Measurements from ENCODE around the gene ELMO1. TPM values are rescaled to one million over a fixed set of nuclear protein-coding genes. Genes with fewer than 3 reads are reported as not detected.

ELMO1 gene
- total RNA-seq, 1 donor from 2014 or later = 66.1 TPM

GRCh38 chr7:37392673-37393017 is 56.0 kb downstream of the ELMO1 start:
- Mint-ChIP-seq H3K27me3 (no peaks in the 10 kb centered on the region), H3K9me3 (ENCODE audit: low read depth) (no peaks in the 10 kb centered on the region), H3K27ac (no peak overlapping the region), H3K4me3 (ENCODE audit: low read depth) (no peak overlapping the region), H3K4me1 (ENCODE audit: low read depth) (peaks cover 51% of the 10 kb centered on the region), H3K36me3 (ENCODE audit: insufficient read depth) (no peaks in the 10 kb centered on the region)
- no peak for TF ChIP-seq CTCF (IDR thresholded peaks at IDR 0.05; ENCODE audit: unreplicated experiment)
- no peak for DNase-seq (ENCODE audit: low spot score, unreplicated experiment)

GRCh38 chr7:37391791-37392672 is 56.6 kb downstream of the ELMO1 start:
- TF ChIP-seq CTCF (IDR thresholded peaks at IDR 0.05; ENCODE audit: unreplicated experiment) = no peak
- DNase-seq (ENCODE audit: low spot score, unreplicated experiment) = no peak
- Mint-ChIP-seq H3K27ac (no peak overlapping the region), H3K36me3 (ENCODE audit: insufficient read depth) (no peaks in the 10 kb centered on the region), H3K9me3 (ENCODE audit: low read depth) (no peaks in the 10 kb centered on the region), H3K4me1 (ENCODE audit: low read depth) (peaks cover 50% of the 10 kb centered on the region), H3K4me3 (ENCODE audit: low read depth) (no peak overlapping the region), H3K27me3 (no peaks in the 10 kb centered on the region)

GRCh38 chr7:37390114-37390513 is 58.5 kb downstream of the ELMO1 start:
- DNase-seq (ENCODE audit: low spot score, unreplicated experiment) = no peak
- no peak for TF ChIP-seq CTCF (IDR thresholded peaks at IDR 0.05; ENCODE audit: unreplicated experiment)
- peak overlapping the region; percentile 75 for H3K27ac Mint-ChIP-seq
- H3K36me3 Mint-ChIP-seq (ENCODE audit: insufficient read depth) = peaks cover 7% of the 10 kb centered on the region
- H3K9me3 Mint-ChIP-seq (ENCODE audit: low read depth) = peaks cover 3% of the 10 kb centered on the region
- H3K4me1 Mint-ChIP-seq (ENCODE audit: low read depth) = peaks cover 47% of the 10 kb centered on the region
- H3K4me3 Mint-ChIP-seq (ENCODE audit: low read depth) = no peak overlapping the region
- no peaks in the 10 kb centered on the region for H3K27me3 Mint-ChIP-seq

GRCh38 chr7:37388811-37389210 is 59.9 kb downstream of the ELMO1 start:
- H3K27me3 Mint-ChIP-seq = no peaks in the 10 kb centered on the region
- H3K27ac Mint-ChIP-seq = no peak overlapping the region
- peaks cover 5% of the 10 kb centered on the region for H3K9me3 Mint-ChIP-seq (ENCODE audit: low read depth)
- TF ChIP-seq CTCF (IDR thresholded peaks at IDR 0.05; ENCODE audit: unreplicated experiment) = no peak
- no peak for DNase-seq (ENCODE audit: low spot score, unreplicated experiment)
- peaks cover 13% of the 10 kb centered on the region for H3K36me3 Mint-ChIP-seq (ENCODE audit: insufficient read depth)
- H3K4me1 Mint-ChIP-seq (ENCODE audit: low read depth) = peaks cover 39% of the 10 kb centered on the region
- no peak overlapping the region for H3K4me3 Mint-ChIP-seq (ENCODE audit: low read depth)

- H3K9me3 Mint-ChIP-seq (ENCODE audit: low read depth) = peaks cover 18% of the 10 kb centered on the region
- peak overlapping the region; percentile 59 for H3K27ac Mint-ChIP-seq
- DNase-seq (ENCODE audit: low spot score, unreplicated experiment) = no peak
- TF ChIP-seq CTCF (IDR thresholded peaks at IDR 0.05; ENCODE audit: unreplicated experiment) = no peak
- H3K27me3 Mint-ChIP-seq = no peaks in the 10 kb centered on the region
- H3K4me1 Mint-ChIP-seq (ENCODE audit: low read depth) = peaks cover 33% of the 10 kb centered on the region
- no peak overlapping the region for H3K4me3 Mint-ChIP-seq (ENCODE audit: low read depth)
- peaks cover 23% of the 10 kb centered on the region for H3K36me3 Mint-ChIP-seq (ENCODE audit: insufficient read depth)
Observed at GRCh38 chr7:37385787-37386186, 62.9 kb downstream of the ELMO1 start.
